ENCODE measurements around the gene DRC3.
A peak's percentile ranks its signal among the peaks of the same experiment; 100 is the strongest.

The DRC3 gene

GRCh38 chr17:18035704-18036103 is 63.0 kb downstream of the DRC3 start:
- TF ChIP-seq CREB5 (CRISPR knock-in tag; IDR thresholded peaks at IDR 0.05; ENCODE audit: low read depth) (no peak), ISL1 (CRISPR knock-in tag; IDR thresholded peaks at IDR 0.05) (no peak), SNAI2 (CRISPR knock-in tag; IDR thresholded peaks at IDR 0.05) (no peak), ZNF565 (CRISPR knock-in tag; conservative IDR thresholded peaks at IDR 0.05; ENCODE audit: low read depth) (no peak), RARB (CRISPR knock-in tag; IDR thresholded peaks at IDR 0.05) (no peak)
- no peak for ATAC-seq

DNA sequence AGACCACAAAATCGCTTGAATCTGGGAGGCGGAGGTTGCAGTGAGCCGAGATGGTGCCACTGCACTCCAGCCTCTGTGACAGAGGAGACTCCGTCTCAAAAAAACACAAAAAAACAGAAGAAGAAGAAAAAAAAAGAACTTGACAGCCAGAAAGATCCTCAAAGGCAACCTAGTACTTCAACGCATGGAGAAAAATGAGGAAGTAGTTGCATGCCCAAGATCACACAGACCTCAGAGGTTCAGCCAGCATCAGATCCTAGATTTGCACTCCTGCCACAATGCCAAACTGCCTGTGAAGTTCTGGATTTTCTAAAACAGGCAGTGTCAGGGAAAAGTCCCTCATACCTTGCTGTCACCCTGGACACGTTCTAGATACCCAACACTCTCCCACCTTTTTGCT is 64.8 kb downstream of the DRC3 start:
- ATAC-seq: no peak
- TF ChIP-seq ZC3H10 (CRISPR knock-in tag; IDR thresholded peaks at IDR 0.05) (no peak), ZFP30 (CRISPR knock-in tag; IDR thresholded peaks at IDR 0.05) (no peak), TOX (CRISPR knock-in tag; IDR thresholded peaks at IDR 0.05; ENCODE audit: borderline replicate concordance) (no peak), PATZ1 (CRISPR knock-in tag; IDR thresholded peaks at IDR 0.05; ENCODE audit: borderline replicate concordance) (no peak), GLIS3 (CRISPR knock-in tag; IDR thresholded peaks at IDR 0.05) (no peak), ARNTL (CRISPR knock-in tag; IDR thresholded peaks at IDR 0.05; ENCODE audit: borderline replicate concordance, low read depth) (no peak), TCF4 (CRISPR knock-in tag; IDR thresholded peaks at IDR 0.05; ENCODE audit: borderline replicate concordance) (no peak), ZNF70 (CRISPR knock-in tag; IDR thresholded peaks at IDR 0.05) (no peak), RARB (CRISPR knock-in tag; IDR thresholded peaks at IDR 0.05) (no peak), ZFP3 (CRISPR knock-in tag; IDR thresholded peaks at IDR 0.05) (no peak), ESRRG (CRISPR knock-in tag; IDR thresholded peaks at IDR 0.05) (no peak), ZNF8 (CRISPR knock-in tag; IDR thresholded peaks at IDR 0.05) (no peak)
- TF ChIP-seq, protein P1, sequence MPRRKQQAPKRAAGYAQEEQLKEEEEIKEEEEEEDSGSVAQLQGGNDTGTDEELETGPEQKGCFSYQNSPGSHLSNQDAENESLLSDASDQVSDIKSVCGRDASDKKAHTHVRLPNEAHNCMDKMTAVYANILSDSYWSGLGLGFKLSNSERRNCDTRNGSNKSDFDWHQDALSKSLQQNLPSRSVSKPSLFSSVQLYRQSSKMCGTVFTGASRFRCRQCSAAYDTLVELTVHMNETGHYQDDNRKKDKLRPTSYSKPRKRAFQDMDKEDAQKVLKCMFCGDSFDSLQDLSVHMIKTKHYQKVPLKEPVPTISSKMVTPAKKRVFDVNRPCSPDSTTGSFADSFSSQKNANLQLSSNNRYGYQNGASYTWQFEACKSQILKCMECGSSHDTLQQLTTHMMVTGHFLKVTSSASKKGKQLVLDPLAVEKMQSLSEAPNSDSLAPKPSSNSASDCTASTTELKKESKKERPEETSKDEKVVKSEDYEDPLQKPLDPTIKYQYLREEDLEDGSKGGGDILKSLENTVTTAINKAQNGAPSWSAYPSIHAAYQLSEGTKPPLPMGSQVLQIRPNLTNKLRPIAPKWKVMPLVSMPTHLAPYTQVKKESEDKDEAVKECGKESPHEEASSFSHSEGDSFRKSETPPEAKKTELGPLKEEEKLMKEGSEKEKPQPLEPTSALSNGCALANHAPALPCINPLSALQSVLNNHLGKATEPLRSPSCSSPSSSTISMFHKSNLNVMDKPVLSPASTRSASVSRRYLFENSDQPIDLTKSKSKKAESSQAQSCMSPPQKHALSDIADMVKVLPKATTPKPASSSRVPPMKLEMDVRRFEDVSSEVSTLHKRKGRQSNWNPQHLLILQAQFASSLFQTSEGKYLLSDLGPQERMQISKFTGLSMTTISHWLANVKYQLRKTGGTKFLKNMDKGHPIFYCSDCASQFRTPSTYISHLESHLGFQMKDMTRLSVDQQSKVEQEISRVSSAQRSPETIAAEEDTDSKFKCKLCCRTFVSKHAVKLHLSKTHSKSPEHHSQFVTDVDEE (CRISPR knock-in tag; IDR thresholded peaks at IDR 0.05): no peak
- TF ChIP-seq, protein P2, sequence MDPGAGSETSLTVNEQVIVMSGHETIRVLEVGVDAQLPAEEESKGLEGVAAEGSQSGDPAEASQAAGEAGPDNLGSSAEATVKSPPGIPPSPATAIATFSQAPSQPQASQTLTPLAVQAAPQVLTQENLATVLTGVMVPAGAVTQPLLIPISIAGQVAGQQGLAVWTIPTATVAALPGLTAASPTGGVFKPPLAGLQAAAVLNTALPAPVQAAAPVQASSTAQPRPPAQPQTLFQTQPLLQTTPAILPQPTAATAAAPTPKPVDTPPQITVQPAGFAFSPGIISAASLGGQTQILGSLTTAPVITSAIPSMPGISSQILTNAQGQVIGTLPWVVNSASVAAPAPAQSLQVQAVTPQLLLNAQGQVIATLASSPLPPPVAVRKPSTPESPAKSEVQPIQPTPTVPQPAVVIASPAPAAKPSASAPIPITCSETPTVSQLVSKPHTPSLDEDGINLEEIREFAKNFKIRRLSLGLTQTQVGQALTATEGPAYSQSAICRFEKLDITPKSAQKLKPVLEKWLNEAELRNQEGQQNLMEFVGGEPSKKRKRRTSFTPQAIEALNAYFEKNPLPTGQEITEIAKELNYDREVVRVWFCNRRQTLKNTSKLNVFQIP (CRISPR knock-in tag; IDR thresholded peaks at IDR 0.05; ENCODE audit: borderline replicate concordance, low read depth): no peak

DNA sequence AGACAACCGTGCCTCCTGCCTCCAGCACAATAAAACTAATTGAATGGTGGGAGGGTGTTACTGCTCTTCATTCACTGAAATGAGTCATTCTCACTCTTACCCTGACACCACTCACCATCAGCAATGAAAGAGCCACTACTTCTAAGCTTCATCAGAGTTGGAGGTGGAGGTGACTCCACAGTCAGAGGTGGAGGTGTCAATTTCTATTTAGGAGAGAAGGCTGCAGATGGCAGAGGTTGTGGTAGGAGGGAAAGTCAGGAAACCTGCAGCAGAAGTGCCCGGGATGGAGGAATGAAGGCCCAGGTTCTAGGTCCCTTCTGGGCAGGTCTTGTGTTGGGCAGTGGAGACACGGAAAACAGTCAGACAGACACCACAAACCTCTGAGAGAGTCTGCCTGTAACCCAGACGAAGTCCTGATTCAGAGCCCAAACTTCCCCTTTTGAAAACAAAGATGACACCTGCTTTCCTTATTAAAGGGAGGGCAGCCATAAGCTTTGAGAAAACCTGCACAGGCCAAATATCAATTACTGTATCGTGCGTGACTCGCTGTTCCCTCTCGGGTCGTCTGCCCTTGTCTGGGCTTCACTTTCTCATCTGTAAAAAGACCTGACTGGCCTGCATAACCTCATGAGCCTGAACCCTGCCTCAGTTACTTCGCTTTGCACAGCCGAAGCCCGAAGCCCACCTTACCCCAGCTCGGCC is 65.6 kb downstream of the DRC3 start:
- peak; percentile 10 for ATAC-seq

DNA sequence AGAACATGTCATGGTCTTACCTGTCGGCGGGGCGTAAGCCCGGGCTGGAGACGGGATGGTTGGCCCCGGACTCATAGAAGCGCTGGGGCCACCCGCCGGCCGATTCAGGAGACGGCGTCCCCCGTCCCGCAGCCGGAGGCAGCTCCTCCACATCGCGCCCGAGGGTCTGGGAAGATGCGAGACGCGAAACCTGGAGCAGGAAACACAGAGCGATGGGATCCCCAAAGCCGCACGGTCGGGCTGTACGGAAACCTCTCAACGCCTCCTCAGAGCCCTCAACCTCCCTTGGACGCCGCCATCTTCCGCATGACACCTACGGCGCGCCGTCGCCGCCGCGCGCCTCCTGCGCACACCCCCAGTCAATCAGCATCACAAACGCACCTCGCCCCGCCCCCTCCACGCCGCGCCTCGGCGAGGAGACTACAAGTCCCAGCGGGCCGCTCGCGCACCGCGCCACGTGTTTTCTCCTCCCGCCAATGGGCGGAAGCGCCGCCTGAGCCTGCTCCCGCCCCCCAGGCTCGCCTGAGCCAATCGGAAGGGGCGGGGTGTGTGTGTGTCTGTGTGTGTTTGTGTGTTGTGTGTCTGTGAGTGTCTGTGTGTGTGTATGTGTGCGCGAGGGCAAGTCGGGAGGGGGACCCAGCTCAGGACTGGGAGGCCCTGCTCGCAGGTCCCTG is 66.3 kb downstream of the DRC3 start, which contains the start of the genes ATPAF2 and GID4:
TSS of gene ATPAF2 (minus strand) at position 308 of the 674 bp plus-strand sequence. CDS start at position 153, 155 bp downstream.
TSS of gene GID4 (plus strand) at position 548 of the 674 bp plus-strand sequence. CDS start at position 605, 57 bp downstream.
- no peak for TF ChIP-seq CSDC2 (CRISPR knock-in tag; IDR thresholded peaks at IDR 0.05)
- no peak for TF ChIP-seq ESRRG (CRISPR knock-in tag; IDR thresholded peaks at IDR 0.05)
- no peak for TF ChIP-seq ISL1 (CRISPR knock-in tag; IDR thresholded peaks at IDR 0.05)
- no peak for TF ChIP-seq ZNF8 (CRISPR knock-in tag; IDR thresholded peaks at IDR 0.05)
- peak; percentile 94 for ATAC-seq

More for the DNA sequence above, 65.6 kb downstream of the DRC3 start:
- no peak for TF ChIP-seq BACH2 (CRISPR knock-in tag; IDR thresholded peaks at IDR 0.05; ENCODE audit: borderline replicate concordance)

Data from SK-N-SH treated with all-trans-retinoic acid at 6 μM for 48 hours (cell line).